ENCODE measurements around the gene TSFM.

Gene TSFM

DNA sequence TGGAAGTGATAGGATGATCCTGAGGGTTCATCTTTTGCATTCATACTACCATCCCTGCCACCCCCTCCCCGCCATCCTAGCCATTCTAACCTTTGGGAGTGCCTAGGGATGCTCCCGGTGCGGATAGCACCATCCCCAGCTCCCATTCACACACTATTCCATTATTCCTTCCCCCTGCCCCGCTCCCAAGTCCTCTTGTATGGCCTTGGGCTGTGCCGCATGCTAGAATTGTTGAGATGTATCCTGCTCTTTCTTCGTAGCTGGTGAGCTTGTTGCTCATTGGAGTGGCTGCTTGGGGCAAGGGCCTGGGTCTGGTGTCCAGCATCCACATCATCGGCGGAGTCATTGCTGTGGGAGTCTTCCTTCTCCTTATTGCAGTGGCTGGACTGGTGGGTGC, 37.1 kb upstream of the TSFM start:
- no peak for DNase-seq (ENCODE audit: low read depth in 1 of 2, low spot score in 1 of 2)

- DNase-seq (ENCODE audit: low read depth in 1 of 2, low spot score in 1 of 2) = no peak
Measured at GRCh38 chr12:57746025-57746424, 36.6 kb upstream of the TSFM start.

DNA sequence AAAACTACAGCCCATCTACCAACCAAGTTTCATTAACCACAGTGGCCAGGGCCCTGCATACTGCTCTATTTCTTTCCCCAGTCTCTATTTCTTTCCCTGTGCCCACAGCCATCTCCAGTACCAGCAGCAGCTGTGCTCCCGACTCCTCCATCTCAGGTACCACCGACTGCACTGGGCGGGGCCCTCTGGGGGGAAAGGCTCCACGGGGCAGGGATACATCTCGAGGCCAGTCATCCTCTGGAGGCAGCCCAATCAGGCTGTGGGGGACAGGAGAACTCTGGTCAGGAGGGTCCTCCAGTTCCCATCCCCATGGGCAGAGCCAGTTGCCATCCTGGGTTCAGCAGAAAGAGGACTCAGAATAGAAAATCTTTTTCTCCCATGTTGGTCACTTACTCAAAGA, 33.5 kb upstream of the TSFM start:
- no peak for DNase-seq (ENCODE audit: low read depth in 1 of 2, low spot score in 1 of 2)

DNA sequence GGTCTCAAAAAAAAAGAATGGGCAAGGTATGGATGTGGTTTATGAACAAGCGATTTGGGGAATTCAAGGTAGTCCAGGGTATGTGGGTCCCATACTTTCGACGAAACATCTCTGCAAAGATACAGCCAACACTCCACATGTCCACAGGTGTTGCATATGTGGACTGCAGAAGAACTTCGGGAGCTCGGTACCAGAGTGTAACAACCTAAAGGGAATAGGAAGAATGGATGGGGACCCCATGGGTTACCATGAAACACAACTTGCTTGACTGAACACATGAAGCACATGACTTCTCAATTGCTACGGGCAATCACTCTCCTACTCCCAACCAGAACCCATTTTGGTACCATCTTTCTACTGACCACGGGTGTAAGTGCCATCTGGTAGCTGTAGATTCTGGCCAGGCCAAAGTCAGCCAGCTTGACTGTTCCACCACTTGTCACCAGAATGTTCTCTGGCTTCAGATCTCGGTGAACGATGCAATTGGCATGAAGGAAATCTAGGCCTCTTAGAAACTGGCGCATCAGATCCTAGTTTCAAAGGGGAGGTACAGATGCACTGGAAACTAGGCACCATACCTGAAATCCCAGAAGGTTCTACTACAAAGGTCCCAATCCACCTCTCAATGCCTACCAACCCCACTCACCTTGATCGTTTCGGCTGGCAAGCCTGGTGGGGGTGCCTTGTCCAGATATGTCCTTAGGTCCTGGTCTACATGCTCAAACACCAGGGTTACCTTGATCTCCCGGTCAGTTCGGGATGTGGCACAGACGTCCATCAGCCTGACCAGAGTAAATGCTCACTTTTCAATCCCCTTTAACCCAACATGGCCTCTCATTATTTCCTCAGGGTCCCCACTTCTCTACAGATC, 31.8 kb upstream of the TSFM start:
- no peak for DNase-seq (ENCODE audit: low read depth in 1 of 2, low spot score in 1 of 2)

DNA sequence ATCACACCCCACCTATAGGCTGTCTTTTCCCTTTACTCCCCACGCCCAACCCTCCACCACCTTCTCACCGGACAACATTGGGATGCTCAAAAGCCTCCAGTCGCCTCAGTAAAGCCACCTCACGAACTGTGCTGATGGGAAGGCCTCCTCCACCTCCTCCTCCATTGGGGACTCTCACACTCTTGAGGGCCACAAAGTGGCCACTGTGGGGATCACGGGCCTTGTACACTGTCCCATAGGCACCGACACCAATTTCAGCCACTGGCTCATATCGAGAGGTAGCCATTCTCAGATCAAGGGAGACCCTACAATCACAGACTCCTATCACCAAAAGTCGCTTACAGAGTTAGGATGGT, 31.2 kb upstream of the TSFM start:
- DNase-seq (ENCODE audit: low read depth in 1 of 2, low spot score in 1 of 2) = no peak

DNA sequence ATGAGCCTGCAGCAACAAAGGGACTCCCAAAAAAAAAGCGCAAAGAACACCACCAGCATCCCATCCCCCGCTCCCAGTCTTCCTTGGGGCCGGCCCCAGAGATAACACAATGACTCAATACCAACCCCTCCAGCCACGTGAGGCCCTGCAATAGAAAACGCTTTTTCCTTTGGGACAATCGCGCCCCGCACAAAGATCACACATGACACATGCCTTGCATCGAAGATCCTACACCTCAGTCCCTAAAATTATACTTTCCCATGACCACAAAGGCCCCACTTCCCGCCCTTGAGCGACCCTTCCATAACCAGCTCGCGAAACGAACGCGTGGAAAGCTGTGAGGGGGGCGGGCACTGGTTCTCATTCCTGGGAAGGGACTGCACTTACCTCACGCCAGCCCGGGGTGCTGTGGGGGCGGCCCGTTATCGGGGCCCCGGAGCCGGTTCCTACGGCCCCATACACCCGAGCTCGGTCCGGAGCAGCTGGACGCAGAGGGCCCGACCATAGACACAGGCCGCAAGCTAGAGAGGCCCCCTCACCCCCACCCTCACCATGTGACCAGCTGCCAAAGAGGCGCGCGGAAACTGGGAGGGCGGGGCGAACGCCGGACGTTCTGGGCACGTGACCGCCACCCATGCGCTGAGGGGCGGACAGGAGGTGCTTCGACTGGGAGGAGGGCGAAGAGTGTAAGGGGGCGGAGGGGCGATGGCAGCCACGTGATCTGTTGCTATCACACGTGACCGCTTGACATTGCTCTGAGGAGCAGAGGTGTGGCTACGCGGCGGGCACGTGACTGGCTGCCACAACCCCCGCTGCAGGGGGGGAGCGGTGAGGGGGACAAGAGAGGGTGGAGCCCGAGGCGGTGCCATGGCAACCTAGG, 30.6 kb upstream of the TSFM start, which contains the start of gene CDK4:
TSS of gene CDK4 (minus strand) at position 523 of the 880 bp plus-strand sequence. CDS start 593 bp downstream, outside the sequence.
- peak; percentile 95 to 97 for DNase-seq (ENCODE audit: low read depth in 1 of 2, low spot score in 1 of 2)

- DNase-seq (ENCODE audit: low read depth in 1 of 2, low spot score in 1 of 2) = no peak
Measured at GRCh38 chr12:57752668-57753000, 30.0 kb upstream of the TSFM start.

DNA sequence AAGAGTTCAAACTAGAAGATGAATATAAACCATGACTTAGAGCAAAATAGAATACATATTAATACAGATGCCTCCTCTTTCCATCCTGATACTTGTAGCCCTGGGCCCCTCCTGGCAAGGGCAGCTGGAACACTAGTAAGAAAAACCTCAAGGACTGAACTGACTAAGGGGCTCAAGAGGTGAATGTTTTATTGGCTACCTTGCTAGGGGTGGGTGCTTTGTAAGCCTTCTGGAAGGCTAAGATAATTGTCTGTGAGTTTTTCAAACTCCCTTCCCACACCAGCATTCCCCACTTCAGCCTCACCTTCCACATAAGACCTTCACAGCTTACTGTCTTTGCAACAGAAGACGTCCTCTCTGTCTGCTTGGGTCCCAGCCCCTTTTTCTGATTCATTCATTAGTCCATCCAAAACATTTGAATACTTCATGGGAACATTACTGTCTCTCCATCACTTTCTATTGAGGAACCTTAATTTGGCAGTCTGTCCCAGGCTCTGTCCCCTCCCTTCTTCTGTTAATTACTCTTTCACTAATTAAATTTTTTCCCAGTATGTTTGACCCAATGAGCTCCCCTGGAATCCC, 28.7 kb upstream of the TSFM start:
- no peak for DNase-seq (ENCODE audit: low read depth in 1 of 2, low spot score in 1 of 2)

GRCh38 chr12:57754411-57755193, 28.0 kb upstream of the TSFM start, which contains the start of gene MARCHF9:
MARCHF9 (plus strand) TSS chr12:57755103; CDS start chr12:57755529, 426 bp downstream.
- DNase-seq (ENCODE audit: low read depth in 1 of 2, low spot score in 1 of 2) = peak; percentile 65 to 74

DNA sequence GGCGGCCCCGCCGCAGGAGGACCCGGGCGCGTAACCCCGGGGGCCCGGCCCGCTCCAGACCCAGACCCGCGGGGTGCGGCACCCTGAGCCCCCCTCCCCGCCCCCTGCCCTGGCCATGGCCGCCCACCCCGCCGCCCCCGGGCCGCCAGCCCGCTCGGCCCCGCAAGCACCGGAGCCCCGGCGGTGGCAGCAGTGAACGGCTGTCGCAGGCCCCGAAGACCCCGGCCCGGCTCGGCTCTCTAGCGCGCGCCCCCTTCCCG, 27.5 kb upstream of the TSFM start:
- no peak for DNase-seq (ENCODE audit: low read depth in 1 of 2, low spot score in 1 of 2)

- DNase-seq (ENCODE audit: low read depth in 1 of 2, low spot score in 1 of 2) = no peak
Measured at GRCh38 chr12:57755454-57756372, 26.9 kb upstream of the TSFM start.

DNA sequence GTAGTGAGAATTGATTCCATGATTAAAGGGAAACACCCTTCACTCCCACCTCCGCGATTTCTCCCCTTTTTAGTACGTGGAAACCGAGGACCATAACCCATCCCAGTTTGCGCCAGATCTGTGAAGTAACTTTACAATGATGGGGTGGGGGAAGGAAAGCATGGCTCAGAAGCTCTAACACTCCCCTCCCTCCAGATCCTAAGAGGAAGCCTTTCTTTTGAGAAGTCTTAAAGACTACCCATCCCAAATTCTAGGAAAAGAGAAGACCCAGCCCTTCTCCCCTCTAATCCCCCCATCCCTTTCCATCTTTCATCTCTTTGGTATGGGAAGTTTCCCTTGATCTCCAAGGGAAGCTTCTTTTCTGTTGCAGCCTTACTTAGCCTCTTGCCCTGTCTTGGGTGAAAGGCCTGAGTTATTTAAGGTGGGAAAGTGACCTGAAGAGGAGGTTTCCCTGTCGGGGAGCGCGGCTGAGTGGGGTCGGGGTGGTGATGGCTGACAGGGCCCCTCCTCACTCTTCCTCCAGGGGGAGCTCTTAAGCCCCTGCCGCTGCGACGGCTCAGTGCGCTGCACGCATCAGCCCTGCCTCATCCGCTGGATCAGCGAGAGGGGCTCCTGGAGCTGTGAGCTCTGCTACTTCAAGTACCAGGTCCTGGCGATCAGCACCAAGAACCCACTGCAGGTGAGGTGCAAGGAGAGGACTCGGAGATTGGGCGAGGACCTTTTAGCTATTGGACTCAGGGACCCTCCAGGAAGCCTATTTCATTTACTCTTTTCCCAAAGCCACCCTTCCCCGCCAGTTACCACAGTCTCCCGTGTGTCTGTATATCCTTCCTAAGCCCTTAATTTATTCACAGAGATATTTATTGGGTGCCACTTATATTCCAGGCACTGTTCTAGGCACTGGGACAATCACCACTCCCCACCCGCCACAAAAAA, 25.9 kb upstream of the TSFM start:
- DNase-seq (ENCODE audit: low read depth in 1 of 2, low spot score in 1 of 2) = peak; percentile 49 to 59

DNA sequence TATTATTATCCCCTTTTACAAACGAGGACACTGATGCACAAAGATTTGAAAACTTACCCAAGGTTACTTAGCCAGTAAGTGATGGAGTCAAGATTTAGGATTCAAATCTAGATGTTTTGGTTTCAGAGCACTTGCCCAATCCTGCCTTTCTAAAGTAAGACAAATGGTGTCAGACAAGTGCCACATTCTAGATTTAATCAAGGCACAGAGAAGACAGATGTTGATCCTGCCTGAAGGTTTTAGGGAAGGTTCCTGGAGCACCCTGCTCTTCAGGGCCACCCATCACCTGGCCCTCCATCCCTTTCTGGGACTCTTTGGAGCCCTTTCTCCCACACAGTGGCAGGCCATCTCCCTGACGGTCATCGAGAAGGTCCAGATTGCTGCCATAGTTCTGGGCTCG, 24.8 kb upstream of the TSFM start:
- no peak for DNase-seq (ENCODE audit: low read depth in 1 of 2, low spot score in 1 of 2)

DNA sequence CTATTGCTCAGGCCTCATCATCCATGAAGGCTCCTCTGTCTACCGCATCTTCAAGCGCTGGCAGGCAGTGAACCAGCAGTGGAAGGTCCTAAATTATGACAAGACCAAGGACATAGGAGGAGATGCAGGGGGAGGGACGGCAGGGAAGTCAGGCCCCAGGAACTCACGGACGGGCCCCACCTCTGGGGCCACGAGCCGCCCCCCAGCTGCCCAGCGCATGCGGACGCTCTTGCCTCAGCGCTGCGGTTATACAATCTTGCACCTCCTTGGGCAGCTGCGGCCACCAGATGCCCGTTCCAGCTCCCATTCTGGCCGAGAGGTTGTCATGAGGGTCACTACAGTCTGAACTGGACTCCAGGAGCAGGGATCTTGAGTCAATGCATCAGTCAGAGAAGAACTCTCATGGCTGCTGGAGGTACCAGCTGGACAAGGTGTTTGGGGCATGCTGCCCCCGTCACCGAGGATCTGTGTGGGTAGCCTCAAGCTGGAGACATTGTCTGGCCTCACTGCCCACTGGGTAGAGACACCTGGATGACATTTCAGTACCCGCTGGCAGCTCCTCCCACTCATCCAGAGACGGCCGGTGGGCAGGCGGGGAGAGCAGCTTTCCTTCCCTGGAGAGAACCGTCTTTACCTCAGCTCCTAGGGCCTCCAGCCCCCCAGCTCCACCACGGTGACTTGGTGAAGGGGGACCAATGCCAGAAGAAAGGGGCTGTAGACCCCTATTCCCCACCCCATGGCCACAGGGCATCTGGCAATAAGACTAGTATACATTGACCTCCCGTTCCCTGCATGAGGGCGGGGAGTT, 23.8 kb upstream of the TSFM start:
- DNase-seq (ENCODE audit: low read depth in 1 of 2, low spot score in 1 of 2) = no peak

GRCh38 chr12:57759360-57759980, 23.1 kb upstream of the TSFM start:
- no peak for DNase-seq (ENCODE audit: low read depth in 1 of 2, low spot score in 1 of 2)

DNA sequence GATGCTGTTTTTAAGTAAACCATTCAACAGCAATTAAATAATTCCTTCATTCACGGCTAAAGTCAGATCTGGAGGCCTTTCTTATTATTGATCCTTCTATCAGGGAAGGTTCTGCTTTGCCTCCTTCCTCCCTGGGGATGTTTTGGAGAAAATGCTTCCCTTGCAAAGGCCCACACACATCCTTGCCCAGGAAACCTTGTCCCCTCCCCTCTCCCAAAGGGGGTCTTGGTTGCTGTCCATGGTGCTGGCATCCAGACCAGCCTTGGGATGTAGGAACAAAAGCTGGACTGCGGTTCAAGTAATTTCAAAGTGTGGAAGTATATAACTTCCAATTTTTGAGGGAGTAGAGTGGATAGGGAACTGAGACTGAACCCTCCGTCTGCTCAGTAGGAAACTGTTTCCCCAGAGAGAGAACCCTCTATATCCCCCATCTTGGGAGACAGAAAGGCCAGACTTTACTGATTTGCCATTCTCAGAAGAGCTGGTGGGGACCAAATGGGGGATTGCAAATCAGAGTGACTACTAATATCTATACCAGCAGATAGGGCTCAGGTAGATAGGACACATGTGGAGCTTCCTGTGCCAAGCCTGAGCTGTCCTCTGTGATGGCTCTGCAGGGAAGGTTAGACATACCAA, 22.1 kb upstream of the TSFM start:
- no peak for DNase-seq (ENCODE audit: low read depth in 1 of 2, low spot score in 1 of 2)

- DNase-seq (ENCODE audit: low read depth in 1 of 2, low spot score in 1 of 2) = no peak
Measured at GRCh38 chr12:57761391-57761998, 21.1 kb upstream of the TSFM start.

Data from activated T-helper 1 cell treated with anti-CD3 and anti-CD28 coated beads, Interleukin-2, amount 50 U/mL, for 16 hours (primary cell).